CD14-positive monocyte (primary cell): ENCODE results near the gene MED13L. TPM values are rescaled to one million over a fixed set of nuclear protein-coding genes. Genes with fewer than 3 reads are reported as not detected.

Experiments
- DNase-seq, 3 donors: peaks; one replicate each; pipeline ENCODE4 v3.0.0-alpha.2; 2011 to 2022
- H2AFZ ChIP-seq: 2 replicates; pipeline ENCODE4 v1.6.0; 2012; ENCODE audit warnings: mild to moderate bottlenecking, low read depth, low read length, inconsistent platforms; ENCODE audit not compliant: insufficient read depth, poor library complexity, severe bottlenecking
- H3K27ac ChIP-seq, 2 donors: 1 replicate in 1 of 2; 2 replicates in 1 of 2; pipeline ENCODE4 v1.5.1; 2012 to 2013; ENCODE audit warnings: low read length in 2 of 2, control low read depth in 1 of 2, inconsistent platforms in 1 of 2, low read depth in 1 of 2, mild to moderate bottlenecking in 1 of 2
- H3K27me3 ChIP-seq, 2 donors: one replicate each; pipeline versions ENCODE4 v1.6.0 to v1.6.1; 2011 to 2013; ENCODE audit warnings: low read length in 2 of 2; ENCODE audit not compliant: control insufficient read depth in 2 of 2, insufficient read depth in 2 of 2
- H3K36me3 ChIP-seq, 2 donors: replicated peaks in 1 of 2; 1 replicate in 1 of 2; 2 replicates in 1 of 2; pipeline versions ENCODE4 v1.5.1 to v1.6.1; 2012 to 2013; ENCODE audit warnings: low read length in 2 of 2, control low read depth in 1 of 2, inconsistent platforms in 1 of 2, mild to moderate bottlenecking in 1 of 2; ENCODE audit not compliant: insufficient read depth in 2 of 2, control insufficient read depth in 1 of 2
- H3K4me1 ChIP-seq, 2 donors: 1 replicate in 1 of 2; 2 replicates in 1 of 2; pipeline versions ENCODE4 v1.5.1 to v1.6.1; 2012 to 2013; ENCODE audit warnings: low read length in 2 of 2, control low read depth in 1 of 2, inconsistent platforms in 1 of 2, mild to moderate bottlenecking in 1 of 2, moderate library complexity in 1 of 2; ENCODE audit not compliant: insufficient read depth in 2 of 2, control insufficient read depth in 1 of 2
- H3K4me2 ChIP-seq: replicated peaks from 2 replicates; pipeline ENCODE3; 2012; ENCODE audit warnings: low read length, moderate library complexity, mild to moderate bottlenecking; ENCODE audit not compliant: poor library complexity, severe bottlenecking; ENCODE audit errors: extremely low read depth
- H3K4me3 ChIP-seq, 3 experiments: fragments of 200-600 bp in 1 of 3; sonication (generic) in 1 of 3; replicated peaks in 1 of 3; 1 replicate in 2 of 3; 2 replicates in 1 of 3; pipeline ENCODE4 v1.5.1; 2011 to 2013; ENCODE audit warnings: low read length in 3 of 3, mild to moderate bottlenecking in 3 of 3, control low read depth in 2 of 3, low read depth in 2 of 3, inconsistent platforms in 1 of 3, moderate library complexity in 1 of 3
- H3K79me2 ChIP-seq: 2 replicates; pipeline ENCODE4 v1.6.0; 2012; ENCODE audit warnings: mild to moderate bottlenecking, control low read depth, inconsistent platforms, low read length, moderate library complexity; ENCODE audit not compliant: insufficient read depth
- H3K9ac ChIP-seq: 2 replicates; pipeline ENCODE4 v1.6.0; 2017; ENCODE audit warnings: low read length, mild to moderate bottlenecking; ENCODE audit not compliant: insufficient read depth, poor library complexity, severe bottlenecking
- H3K9me3 ChIP-seq, 2 donors: replicated peaks in 1 of 2; 1 replicate in 1 of 2; 2 replicates in 1 of 2; pipeline versions ENCODE4 v1.5.1 to v1.6.1; 2012 to 2013; ENCODE audit warnings: low read length in 2 of 2, control low read depth in 1 of 2; ENCODE audit not compliant: control insufficient read depth in 1 of 2, insufficient read depth in 1 of 2
- H4K20me1 ChIP-seq: 2 replicates; pipeline ENCODE4 v1.6.0; 2012; ENCODE audit warnings: mild to moderate bottlenecking, low read length, control low read depth, moderate library complexity; ENCODE audit not compliant: insufficient read depth
- H3K27ac Mint-ChIP-seq, 7 donors: one replicate each; pipeline ENCODE4 v1.8.0; 2020; ENCODE audit warnings: mild to moderate bottlenecking in 7 of 7, mixed read lengths in 7 of 7, moderate library complexity in 6 of 7, inconsistent platforms in 2 of 7
- H3K27me3 Mint-ChIP-seq, 3 donors: one replicate each; pipeline ENCODE4 v1.8.0; 2021 to 2022; ENCODE audit warnings: low read depth in 3 of 3, mild to moderate bottlenecking in 3 of 3, mixed read lengths in 3 of 3, moderate library complexity in 3 of 3, inconsistent platforms in 1 of 3
- H3K36me3 Mint-ChIP-seq, 2 donors: one replicate each; pipeline ENCODE4 v1.8.0; 2020; ENCODE audit warnings: mixed read lengths in 2 of 2, inconsistent platforms in 1 of 2, mild to moderate bottlenecking in 1 of 2
- H3K4me1 Mint-ChIP-seq: one replicate; pipeline ENCODE4 v1.8.0; 2020; ENCODE audit warnings: mild to moderate bottlenecking, mixed read lengths
- H3K4me3 Mint-ChIP-seq, 2 donors: one replicate each; pipeline ENCODE4 v1.8.0; 2020; ENCODE audit warnings: mild to moderate bottlenecking in 2 of 2, mixed read lengths in 2 of 2, moderate library complexity in 1 of 2
- H3K9me3 Mint-ChIP-seq, 7 donors: one replicate each; pipeline ENCODE4 v1.8.0; 2020 to 2022; ENCODE audit warnings: mixed read lengths in 7 of 7, mild to moderate bottlenecking in 6 of 7, moderate library complexity in 6 of 7, inconsistent platforms in 2 of 7
- CTCF ChIP-seq: fragments of 200-600 bp; IDR thresholded peaks from one replicate; pipeline ENCODE4 v1.8.0; 2022; ENCODE audit warnings: antibody characterized with exemption, mild to moderate bottlenecking
- WGBS: methylation state at CpG from one replicate; pipeline ENCODE4 v1.1.5; 2013; ENCODE audit warnings: missing lambda C conversion rate; ENCODE audit not compliant: insufficient coverage; 5-methylcytosine and 5-hydroxymethylcytosine counted together
- intact Hi-C, 2 donors: fragments of 100-400 bp; cut with micrococcal nuclease; formaldehyde crosslinking; loops; one replicate each; pipeline versions ENCODE4 v1.15.0 to v1.15.1; 2023
- polyA plus RNA-seq, 3 donors: library from polyadenylated mRNA; depleted of rRNA in 1 of 3; unstranded in 2 of 3; stranded (reverse) in 1 of 3; fragments of 300-500 nt in 2 of 3; fragments of >200 nt in 1 of 3; fragmentation: Illumina TruSeq in 2 of 3; gene quantifications; 1 replicate in 2 of 3; 2 replicates in 1 of 3; pipeline ENCODE4 v1.2.3, GENCODE V29; 2012 to 2021

Gene MED13L
- polyA plus RNA-seq, 3 donors, result 4.4 to 42.0 (median 7.5) TPM

- WGBS, result 100% methylated on average over 1 of the region's 2 CpGs
Observed at GRCh38 chr12:116054280-116054679, 223.2 kb downstream of the MED13L start.

DNA sequence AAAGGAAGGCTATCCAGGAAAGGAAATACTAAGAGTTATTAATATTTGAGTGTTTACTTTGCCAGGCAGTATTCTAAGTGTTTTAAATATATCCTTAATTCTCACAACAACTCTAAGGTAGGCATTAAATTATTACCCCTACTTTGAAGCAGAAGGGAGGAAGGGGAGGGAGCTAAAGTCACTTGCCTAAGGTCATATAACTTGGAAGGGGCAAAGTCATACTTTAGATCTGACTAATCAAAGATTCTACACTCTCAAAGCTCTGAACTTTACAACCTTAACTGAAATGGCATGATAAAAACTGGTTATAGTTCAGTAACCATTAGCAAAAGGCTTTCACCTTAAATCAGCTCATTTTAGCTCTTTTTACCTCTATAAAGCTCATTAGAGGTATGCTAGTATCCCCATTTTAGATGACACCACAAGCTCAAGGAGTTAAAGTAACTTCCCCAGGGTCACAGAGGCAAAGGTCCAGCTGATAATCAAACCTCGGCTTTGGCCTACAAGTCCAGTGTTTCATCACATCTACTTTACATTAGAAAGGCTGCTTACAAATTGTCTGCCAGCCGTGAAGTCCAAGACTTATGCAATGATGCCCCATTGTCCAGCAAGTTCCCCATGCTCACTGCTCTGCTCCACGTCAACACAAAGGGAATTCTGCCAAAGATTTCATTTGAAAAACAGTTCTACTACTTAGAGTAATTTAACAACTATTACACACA is 223.9 kb downstream of the MED13L start:
- Mint-ChIP-seq H3K36me3 (peaks cover 0 to 4% of the 10 kb centered on the region in 2 donors), H3K27ac (peak overlapping the region; percentile 41 to 86 (median 75)), H3K4me1 (peaks cover 48% of the 10 kb centered on the region), H3K9me3 (no peaks in the 10 kb centered on the region), H3K27me3 (no peaks in the 10 kb centered on the region), H3K4me3 (no peak overlapping the region)
- H3K79me2 ChIP-seq, result peaks cover 100% of the 10 kb centered on the region
- H3K36me3 ChIP-seq, result no peaks in the 10 kb centered on the region
- H3K27me3 ChIP-seq, result no peaks in the 10 kb centered on the region
- no peak overlapping the region for H3K9ac ChIP-seq
- no peak overlapping the region for H3K4me3 ChIP-seq
- intact Hi-C loops, result no loop called here
- H3K4me1 ChIP-seq, result peaks cover 13 to 23% of the 10 kb centered on the region in 2 donors
- no peak for TF ChIP-seq CTCF
- H3K4me2 ChIP-seq, result no peak overlapping the region
- H3K9me3 ChIP-seq, result no peaks in the 10 kb centered on the region
- H4K20me1 ChIP-seq, result peaks cover 100% of the 10 kb centered on the region
- WGBS, result 5% methylated on average over 3 of the region's 3 CpGs
- H3K27ac ChIP-seq, result peak overlapping the region in 1 of 2 donors; percentile 72
- H2AFZ ChIP-seq, result no peak overlapping the region
- peak; percentile 40 to 75 (median 52) for DNase-seq

More at GRCh38 chr12:116054280-116054679, 223.2 kb downstream of the MED13L start:
- TF ChIP-seq CTCF, result no peak
- no peak for DNase-seq
- H3K27me3 ChIP-seq, result no peaks in the 10 kb centered on the region
- Mint-ChIP-seq H3K27me3 (no peaks in the 10 kb centered on the region), H3K4me3 (no peak overlapping the region), H3K4me1 (peaks cover 41% of the 10 kb centered on the region), H3K36me3 (peaks cover 0 to 4% of the 10 kb centered on the region in 2 donors), H3K27ac (peak overlapping the region; percentile 20 to 86 (median 75)), H3K9me3 (no peaks in the 10 kb centered on the region)
- H3K9me3 ChIP-seq, result no peaks in the 10 kb centered on the region
- intact Hi-C loops, result no loop called here
- H3K27ac ChIP-seq, result peak overlapping the region in 1 of 2 donors; percentile 72
- peaks cover 100% of the 10 kb centered on the region for H3K79me2 ChIP-seq
- no peaks in the 10 kb centered on the region for H3K36me3 ChIP-seq
- H3K4me3 ChIP-seq, result no peak overlapping the region
- H4K20me1 ChIP-seq, result peaks cover 100% of the 10 kb centered on the region
- peaks cover 8 to 16% of the 10 kb centered on the region in 2 donors for H3K4me1 ChIP-seq
- H3K4me2 ChIP-seq, result no peak overlapping the region
- no peak overlapping the region for H2AFZ ChIP-seq
- H3K9ac ChIP-seq, result no peak overlapping the region
